ENCODE data around the gene SCD. TPM values are rescaled to one million over a fixed set of nuclear protein-coding genes. Genes with fewer than 3 reads are reported as not detected.

Gene SCD
- total and polyA plus RNA-seq, 2 donors = 35.2 to 66.4 TPM

DNA sequence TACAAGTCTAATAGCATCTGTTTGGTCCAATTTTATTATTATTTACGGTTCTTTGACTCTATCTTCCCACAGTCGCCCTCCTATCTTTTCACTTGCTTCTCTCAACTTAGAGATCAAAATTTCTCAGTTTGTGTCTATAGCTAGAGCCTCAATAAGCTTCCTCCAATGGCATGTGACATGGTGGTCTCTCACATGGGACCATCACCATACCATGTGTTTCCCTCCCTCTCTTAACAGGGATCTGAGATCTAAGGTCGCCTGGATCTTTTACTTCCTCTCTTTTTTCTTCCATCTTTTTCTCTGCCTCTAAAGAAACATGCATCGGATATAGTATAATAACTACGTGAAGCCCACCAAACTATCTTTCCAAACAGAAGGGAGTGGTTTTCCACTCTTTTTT, 18.8 kb upstream of the SCD start:
- H3K4me1 ChIP-seq (ENCODE audit: insufficient read depth) = no peaks in the 10 kb centered on the region
- whole genome bisulfite sequencing = 63% methylated on average over 5 of the region's 5 CpGs
- no peaks in the 10 kb centered on the region for H3K36me3 ChIP-seq (ENCODE audit: insufficient read depth)
- no peak overlapping the region for H3K27ac ChIP-seq (ENCODE audit: low read depth)
- DNase-seq (ENCODE audit: extremely low spot score) = no peak
- no peak overlapping the region for H3K4me3 ChIP-seq (ENCODE audit: low read depth, low read length)

DNA sequence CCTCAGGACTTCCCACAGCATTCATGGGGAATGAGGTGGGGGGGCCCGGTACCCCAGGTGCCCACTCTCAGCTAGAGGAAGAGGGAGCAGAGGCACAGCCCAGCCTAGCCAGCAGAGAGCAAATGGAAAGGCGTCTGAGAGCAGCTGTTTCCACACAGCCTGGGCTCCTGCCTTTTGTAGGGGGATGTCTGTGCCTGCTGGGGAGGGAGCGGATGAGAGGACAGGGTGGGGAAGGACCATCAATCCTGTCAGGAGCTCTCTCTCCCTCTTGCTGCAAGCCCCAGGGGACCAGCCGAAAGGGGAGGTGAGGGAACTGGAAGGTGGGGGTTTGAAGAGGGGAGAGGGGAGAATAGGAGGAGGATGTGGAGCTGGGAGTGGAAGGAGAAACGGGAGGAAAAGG, 17.0 kb upstream of the SCD start, which contains the start of gene PKD2L1:
Gene PKD2L1, minus strand, starts transcription at position 150 of the 400 bp plus-strand sequence. Its CDS starts 125 bp downstream, at position 25.
- Histone ChIP-seq H3K36me3 (ENCODE audit: insufficient read depth) (no peaks in the 10 kb centered on the region), H3K4me1 (ENCODE audit: insufficient read depth) (no peaks in the 10 kb centered on the region), H3K27ac (ENCODE audit: low read depth) (no peak within 1 kb of the TSS), H3K4me3 (ENCODE audit: low read depth, low read length) (no peak within 1 kb of the TSS)
- no peak for DNase-seq (ENCODE audit: extremely low spot score)
- 47% methylated on average over 5 of the region's 5 CpGs for WGBS

DNA sequence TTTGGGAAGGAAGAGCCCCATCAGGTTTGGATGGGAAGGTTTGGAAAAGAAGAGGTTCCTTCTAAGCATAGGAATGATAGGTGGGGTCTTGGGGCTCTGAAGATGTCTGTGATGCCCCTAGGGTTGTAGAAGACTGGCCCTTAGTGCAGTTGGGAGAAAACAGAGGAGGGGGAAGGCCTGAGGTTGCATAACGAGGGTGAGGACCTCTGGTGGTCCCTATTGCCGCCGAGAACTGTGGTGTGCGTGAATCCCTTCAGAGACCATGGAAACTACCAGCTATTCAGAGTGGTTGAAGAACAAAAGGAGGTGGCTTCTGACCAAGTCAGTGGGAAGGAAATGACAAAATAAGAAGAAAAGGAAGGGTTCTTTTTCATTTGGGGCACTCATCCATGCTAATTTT, 13.9 kb upstream of the SCD start:
- DNase-seq (ENCODE audit: extremely low spot score) = no peak
- no peak overlapping the region for H3K27ac ChIP-seq (ENCODE audit: low read depth)
- WGBS = 54% methylated on average over 4 of the region's 4 CpGs
- no peak overlapping the region for H3K4me3 ChIP-seq (ENCODE audit: low read depth, low read length)
- no peaks in the 10 kb centered on the region for H3K36me3 ChIP-seq (ENCODE audit: insufficient read depth)
- no peaks in the 10 kb centered on the region for H3K4me1 ChIP-seq (ENCODE audit: insufficient read depth)

DNA sequence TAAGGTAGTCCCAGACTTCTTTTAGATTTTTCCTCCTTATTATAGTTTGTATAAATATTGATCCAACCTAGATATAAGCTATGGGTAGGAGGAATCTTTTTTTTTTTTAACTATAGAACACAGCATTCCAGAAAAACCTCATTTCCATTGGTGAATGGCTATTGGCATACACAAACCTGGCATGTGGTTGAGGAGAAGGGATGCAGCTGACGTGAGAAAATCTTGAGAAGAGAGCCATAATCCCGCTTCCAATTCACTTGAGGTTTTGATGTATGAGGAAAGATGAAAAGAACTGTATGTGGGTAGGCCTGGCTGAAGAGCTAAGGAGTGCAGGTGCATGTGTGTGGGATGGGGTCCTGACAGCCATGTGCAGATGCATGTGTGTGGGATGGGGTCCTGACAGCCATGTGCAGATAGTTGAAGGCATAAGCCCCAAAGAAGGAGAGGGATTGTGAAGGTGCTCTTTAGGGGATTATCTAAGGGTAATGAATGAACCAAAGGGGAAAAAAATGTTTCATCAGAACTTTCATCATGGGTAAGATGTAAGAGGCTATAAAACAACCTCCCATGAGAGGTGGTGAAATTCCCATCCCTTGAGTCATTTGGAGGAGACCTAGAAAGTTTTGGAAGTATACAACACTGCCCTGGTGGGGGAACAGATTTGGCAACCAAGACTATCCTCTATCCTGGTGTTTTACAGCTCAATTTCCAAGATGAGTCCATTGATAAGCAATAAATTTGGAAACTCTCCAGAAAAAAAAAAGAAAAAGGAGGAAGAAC, 13.2 kb upstream of the SCD start:
- Histone ChIP-seq H3K4me1 (ENCODE audit: insufficient read depth) (no peaks in the 10 kb centered on the region), H3K27ac (ENCODE audit: low read depth) (no peak overlapping the region), H3K4me3 (ENCODE audit: low read depth, low read length) (no peak overlapping the region), H3K36me3 (ENCODE audit: insufficient read depth) (no peaks in the 10 kb centered on the region)
- no peak for DNase-seq (ENCODE audit: extremely low spot score)
- WGBS = 68% methylated on average over 2 of the region's 2 CpGs

DNA sequence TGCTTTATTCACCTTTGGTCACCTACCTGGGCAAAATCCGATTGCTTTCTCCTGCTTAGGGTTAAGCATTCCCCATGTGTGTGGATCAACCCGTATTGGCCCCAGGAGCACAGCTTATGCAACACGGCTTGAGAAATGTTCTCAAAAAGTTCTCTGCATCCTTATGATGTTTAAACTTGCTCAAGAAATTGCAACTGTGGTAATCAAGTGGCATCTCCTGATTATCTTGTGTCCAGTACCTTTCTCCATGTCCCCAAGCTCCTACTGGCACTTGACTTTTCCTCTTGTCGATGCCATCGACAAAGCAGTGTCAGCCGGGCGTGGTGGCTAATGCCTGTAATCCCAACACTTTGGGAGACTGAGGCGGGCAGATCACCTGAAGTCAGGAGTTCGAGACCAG, 12.3 kb upstream of the SCD start:
- WGBS = 83% methylated on average over 9 of the region's 9 CpGs
- Histone ChIP-seq H3K4me3 (ENCODE audit: low read depth, low read length) (no peak overlapping the region), H3K4me1 (ENCODE audit: insufficient read depth) (no peaks in the 10 kb centered on the region), H3K36me3 (ENCODE audit: insufficient read depth) (no peaks in the 10 kb centered on the region), H3K27ac (ENCODE audit: low read depth) (no peak overlapping the region)
- DNase-seq (ENCODE audit: extremely low spot score) = no peak

DNA sequence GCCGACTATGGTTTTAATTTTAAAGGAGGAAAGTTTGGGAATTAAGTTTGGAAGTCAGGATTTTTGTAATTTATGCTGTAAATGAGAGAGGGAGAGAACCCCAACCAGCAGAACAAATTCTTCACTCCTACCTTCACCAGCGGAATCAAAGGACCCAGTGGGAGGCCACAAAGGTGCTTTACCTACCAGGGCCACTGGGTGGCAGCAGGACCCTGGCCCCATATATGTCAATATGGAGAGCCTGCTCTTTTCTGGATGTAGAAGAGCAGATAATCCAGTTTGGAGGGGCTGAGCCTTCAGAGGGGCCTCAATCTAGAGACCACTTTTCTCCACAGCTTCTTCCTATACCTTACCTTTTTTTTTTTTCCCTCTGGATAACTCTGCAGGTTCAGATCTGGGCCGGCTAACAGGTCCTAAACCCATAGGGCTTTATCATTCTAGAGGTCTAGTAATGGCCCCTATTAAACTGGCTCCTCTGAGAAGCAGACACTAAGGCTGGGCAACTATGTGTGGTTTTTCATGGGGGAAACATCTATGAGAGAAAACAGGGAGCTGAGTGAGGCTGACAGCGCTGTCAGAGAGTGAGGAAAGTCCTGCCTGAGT, 8.5 kb upstream of the SCD start:
- Histone ChIP-seq H3K4me1 (ENCODE audit: insufficient read depth) (no peaks in the 10 kb centered on the region), H3K4me3 (ENCODE audit: low read depth, low read length) (no peak overlapping the region), H3K27ac (ENCODE audit: low read depth) (no peak overlapping the region), H3K36me3 (ENCODE audit: insufficient read depth) (no peaks in the 10 kb centered on the region)
- WGBS = 52% methylated on average over 4 of the region's 4 CpGs
- peak; percentile 20 for DNase-seq (ENCODE audit: extremely low spot score)

DNA sequence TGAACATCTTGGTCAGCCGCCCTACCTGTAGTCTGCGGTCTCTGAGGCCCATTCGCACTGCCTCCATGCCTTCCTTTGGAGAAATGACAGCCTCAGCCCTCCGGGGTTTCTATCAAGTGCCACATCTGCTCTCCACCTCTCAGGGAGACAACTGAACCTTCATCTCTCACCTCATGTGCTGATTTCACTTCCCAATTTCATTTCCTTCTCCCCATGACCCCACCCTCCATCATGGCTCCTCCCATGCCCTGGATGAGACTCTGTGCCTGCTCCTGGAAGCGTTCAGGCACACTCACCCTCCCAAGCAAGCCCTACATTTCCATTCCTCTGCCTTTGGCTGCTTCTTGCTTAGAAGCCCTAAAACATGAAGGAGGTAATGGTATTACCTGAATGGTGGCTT, 7.8 kb upstream of the SCD start:
- Histone ChIP-seq H3K36me3 (ENCODE audit: insufficient read depth) (no peaks in the 10 kb centered on the region), H3K4me1 (ENCODE audit: insufficient read depth) (no peaks in the 10 kb centered on the region), H3K27ac (ENCODE audit: low read depth) (no peak overlapping the region), H3K4me3 (ENCODE audit: low read depth, low read length) (no peak overlapping the region)
- 64% methylated on average over 5 of the region's 5 CpGs for WGBS
- no peak for DNase-seq (ENCODE audit: extremely low spot score)

DNA sequence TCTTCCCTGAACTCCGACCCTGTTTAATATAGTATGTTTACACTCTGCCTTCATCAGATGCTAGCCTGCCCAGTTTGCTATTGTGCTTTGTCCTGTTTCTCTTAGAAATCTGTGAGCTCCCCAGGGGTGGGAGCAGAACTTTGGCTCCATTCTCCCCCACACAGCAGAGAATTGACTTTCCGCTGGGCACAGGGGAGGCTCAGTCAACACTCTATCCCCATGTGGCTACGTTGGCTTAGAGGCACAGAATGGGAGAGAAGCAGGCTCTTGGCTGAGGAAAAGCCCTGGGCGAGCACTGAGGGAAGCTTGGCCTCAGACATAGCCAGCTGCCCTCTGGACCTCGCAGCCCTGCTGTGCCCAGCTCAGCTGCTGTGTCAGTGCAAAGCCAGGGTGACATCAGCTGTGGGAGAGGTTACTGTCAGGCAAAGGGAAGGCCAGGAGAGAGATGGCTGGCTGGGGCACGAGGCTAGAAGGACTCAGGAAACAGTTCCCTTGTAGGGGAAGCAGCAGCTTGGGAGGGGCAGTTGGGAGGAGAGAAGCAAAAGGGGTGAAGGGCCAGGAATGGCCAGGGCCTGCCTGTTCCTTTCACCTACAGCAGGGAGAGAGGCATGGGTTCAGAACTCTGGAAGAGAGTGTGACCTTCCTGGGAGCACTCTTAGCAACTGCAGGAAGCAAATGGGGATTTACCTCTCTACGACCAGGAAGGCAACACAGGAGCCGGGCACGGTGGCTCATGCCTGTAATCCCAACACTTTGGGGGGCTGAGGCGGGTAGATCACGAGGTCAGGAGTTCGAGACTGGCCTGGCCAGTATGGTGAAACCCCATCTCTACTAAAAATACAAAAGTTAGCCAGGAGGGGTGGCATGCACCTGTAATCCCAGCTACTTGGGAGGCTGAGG, 5.8 kb upstream of the SCD start:
- Histone ChIP-seq H3K36me3 (ENCODE audit: insufficient read depth) (no peaks in the 10 kb centered on the region), H3K27ac (ENCODE audit: low read depth) (no peak overlapping the region)
- 72% methylated on average over 12 of the region's 12 CpGs for WGBS

DNA sequence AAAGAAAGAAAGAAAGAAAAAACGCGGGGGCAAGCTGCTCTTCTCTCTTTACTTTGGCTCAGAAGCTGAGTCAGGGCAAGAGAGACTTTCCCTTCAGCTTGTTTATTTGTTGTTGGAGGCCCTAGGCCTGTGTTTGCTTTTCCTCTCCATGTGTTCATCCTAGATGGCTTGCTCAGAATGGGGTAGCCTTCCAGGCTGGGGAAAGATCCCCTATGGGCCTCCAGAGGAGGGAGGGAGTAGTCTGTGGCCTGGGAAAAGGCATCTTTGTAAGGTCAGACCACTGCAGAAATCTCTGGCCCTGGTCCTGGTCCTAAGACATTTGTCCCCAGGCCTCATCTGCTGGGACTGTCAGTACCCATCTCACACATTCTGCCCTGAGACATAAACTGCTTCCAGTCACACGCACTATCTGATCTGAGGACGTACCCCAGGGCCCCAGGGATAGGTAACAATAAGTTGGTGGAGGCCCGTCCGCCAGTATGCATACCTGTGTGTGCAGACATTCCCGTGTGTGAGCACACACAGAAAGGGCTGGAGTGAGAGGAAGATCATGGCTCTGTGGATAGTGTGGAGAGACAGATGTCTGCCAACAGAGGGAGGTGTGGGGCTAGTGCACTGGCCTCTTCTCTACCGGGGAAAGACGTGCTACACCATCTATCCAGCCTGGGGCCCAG, 4.9 kb upstream of the SCD start:
- WGBS = 53% methylated on average over 9 of the region's 9 CpGs
- no peak for DNase-seq (ENCODE audit: extremely low spot score)
- no peak overlapping the region for H3K27ac ChIP-seq (ENCODE audit: low read depth)
- H3K4me3 ChIP-seq (ENCODE audit: low read depth, low read length) = no peak overlapping the region
- H3K4me1 ChIP-seq (ENCODE audit: insufficient read depth) = no peaks in the 10 kb centered on the region
- H3K36me3 ChIP-seq (ENCODE audit: insufficient read depth) = no peaks in the 10 kb centered on the region

More for the DNA sequence above, 5.8 kb upstream of the SCD start:
- Histone ChIP-seq H3K4me1 (ENCODE audit: insufficient read depth) (no peaks in the 10 kb centered on the region), H3K4me3 (ENCODE audit: low read depth, low read length) (no peak overlapping the region)
- DNase-seq (ENCODE audit: extremely low spot score) = no peak

DNA sequence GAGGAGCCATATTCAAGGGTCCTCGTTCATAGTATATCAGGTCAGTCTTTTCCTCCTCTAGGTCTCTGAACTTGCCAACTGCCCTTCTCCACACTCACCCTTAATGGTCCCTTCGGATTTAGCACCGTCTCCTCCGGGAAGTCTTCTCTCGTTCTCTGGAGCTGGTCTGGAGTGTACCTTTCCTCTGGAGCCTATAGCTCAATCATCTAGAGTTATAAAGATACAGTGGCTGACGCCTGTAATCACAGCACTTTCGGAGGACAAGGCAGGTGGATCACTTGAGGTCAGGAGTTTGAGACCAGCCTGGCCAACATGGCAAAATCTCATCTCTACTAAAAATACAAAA, 4.4 kb upstream of the SCD start:
- no peaks in the 10 kb centered on the region for H3K4me1 ChIP-seq (ENCODE audit: insufficient read depth)
- no peak overlapping the region for H3K4me3 ChIP-seq (ENCODE audit: low read depth, low read length)
- H3K36me3 ChIP-seq (ENCODE audit: insufficient read depth) = no peaks in the 10 kb centered on the region
- no peak overlapping the region for H3K27ac ChIP-seq (ENCODE audit: low read depth)
- 82% methylated on average over 7 of the region's 7 CpGs for WGBS
- DNase-seq (ENCODE audit: extremely low spot score) = no peak

DNA sequence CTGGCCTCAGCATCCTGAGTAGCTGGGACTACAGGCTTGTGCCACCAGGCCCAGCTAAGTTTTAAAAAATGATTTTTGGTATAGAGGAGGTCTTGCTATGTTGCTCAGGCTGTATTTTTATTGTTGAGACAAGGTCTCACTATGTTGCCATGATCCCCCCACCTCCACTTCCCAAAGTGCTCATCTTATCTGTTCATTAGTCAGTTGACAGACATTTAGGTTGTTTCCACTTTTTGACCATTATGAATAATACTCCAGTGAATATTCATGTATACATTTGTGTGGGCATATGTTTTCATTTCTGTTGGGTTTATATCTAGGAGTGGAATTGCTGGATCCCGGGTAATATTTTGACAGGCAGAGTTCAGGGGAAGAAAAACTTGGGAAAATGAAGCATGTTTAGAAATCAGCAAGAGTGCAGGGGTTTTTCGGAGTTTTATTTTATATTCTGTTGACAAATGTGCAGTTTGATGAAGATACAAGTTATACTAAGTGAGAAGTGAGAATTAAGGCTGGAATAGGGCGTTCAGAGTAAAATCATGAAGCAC, 2.7 kb upstream of the SCD start:
- Histone ChIP-seq H3K4me1 (ENCODE audit: insufficient read depth) (no peaks in the 10 kb centered on the region), H3K36me3 (ENCODE audit: insufficient read depth) (no peaks in the 10 kb centered on the region), H3K4me3 (ENCODE audit: low read depth, low read length) (no peak overlapping the region), H3K27ac (ENCODE audit: low read depth) (no peak overlapping the region)
- 77% methylated on average over 3 of the region's 3 CpGs for WGBS
- no peak for DNase-seq (ENCODE audit: extremely low spot score)

DNA sequence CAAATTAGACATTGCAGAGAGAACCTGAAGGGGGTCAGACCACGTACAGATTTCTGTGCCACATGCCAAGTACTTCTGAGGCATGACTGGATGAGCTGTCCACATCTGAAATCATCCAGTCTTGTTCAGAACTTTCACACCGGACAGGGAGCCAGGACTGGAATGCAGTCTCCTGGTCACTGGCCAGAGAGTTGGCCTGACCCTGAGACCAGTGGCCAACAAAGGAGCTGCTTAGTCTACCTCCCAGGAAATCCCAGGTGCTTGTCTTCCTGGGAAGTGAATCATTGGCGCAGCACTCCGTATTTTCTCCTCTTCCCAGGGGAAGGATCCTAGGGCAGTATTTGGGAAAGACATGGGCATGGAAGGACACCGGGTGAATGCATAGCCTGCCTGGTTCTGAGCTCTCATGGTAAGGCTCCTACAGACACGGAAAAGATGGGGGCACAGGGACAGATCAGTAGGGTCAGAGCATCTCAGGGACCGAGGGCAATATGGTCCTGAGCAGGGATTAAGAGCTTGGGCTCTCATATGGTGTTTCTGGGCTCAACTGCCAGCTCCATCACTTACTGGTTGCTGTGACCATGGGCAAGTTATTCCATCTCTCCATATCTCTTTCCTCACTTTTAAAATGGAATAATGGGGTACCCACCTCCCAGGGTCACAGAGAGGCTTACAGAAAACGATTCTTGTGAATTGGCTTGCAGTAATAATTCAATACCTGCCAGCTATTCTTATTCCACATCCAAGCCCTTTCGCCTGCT, 1.3 kb upstream of the SCD start:
- Histone ChIP-seq H3K4me3 (ENCODE audit: low read depth, low read length) (no peak overlapping the region), H3K36me3 (ENCODE audit: insufficient read depth) (no peaks in the 10 kb centered on the region), H3K4me1 (ENCODE audit: insufficient read depth) (no peaks in the 10 kb centered on the region), H3K27ac (ENCODE audit: low read depth) (no peak overlapping the region)
- no peak for DNase-seq (ENCODE audit: extremely low spot score)
- WGBS = 54% methylated on average over 9 of the region's 9 CpGs

Data from urinary bladder (tissue), 4 donors.